ENCODE data around the gene MYRIP.

GRCh38 chr3:39965997-39966396, 156.6 kb downstream of the MYRIP start:
- TF ChIP-seq, protein P1, sequence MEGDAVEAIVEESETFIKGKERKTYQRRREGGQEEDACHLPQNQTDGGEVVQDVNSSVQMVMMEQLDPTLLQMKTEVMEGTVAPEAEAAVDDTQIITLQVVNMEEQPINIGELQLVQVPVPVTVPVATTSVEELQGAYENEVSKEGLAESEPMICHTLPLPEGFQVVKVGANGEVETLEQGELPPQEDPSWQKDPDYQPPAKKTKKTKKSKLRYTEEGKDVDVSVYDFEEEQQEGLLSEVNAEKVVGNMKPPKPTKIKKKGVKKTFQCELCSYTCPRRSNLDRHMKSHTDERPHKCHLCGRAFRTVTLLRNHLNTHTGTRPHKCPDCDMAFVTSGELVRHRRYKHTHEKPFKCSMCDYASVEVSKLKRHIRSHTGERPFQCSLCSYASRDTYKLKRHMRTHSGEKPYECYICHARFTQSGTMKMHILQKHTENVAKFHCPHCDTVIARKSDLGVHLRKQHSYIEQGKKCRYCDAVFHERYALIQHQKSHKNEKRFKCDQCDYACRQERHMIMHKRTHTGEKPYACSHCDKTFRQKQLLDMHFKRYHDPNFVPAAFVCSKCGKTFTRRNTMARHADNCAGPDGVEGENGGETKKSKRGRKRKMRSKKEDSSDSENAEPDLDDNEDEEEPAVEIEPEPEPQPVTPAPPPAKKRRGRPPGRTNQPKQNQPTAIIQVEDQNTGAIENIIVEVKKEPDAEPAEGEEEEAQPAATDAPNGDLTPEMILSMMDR (IDR thresholded peaks at IDR 0.05), result no peak
- no peak for TF ChIP-seq POLR2A (IDR thresholded peaks at IDR 0.05)
